Body of pancreas (tissue), 4 donors: ENCODE data around the gene SETDB1. TPM values are rescaled to one million over a fixed set of nuclear protein-coding genes. Genes with fewer than 3 reads are reported as not detected.
A peak's percentile ranks its signal among the peaks of the same experiment; 100 is the strongest.

Experiments used
- ATAC-seq: fragments of 150-250 bp; one replicate; pipeline ENCODE4 v1.9.1; 2016
- DNase-seq, 4 donors: peaks; one replicate each; pipeline ENCODE4 v3.0.0-alpha.2; 2019
- H3K27ac ChIP-seq, 4 donors: fragments of 200-600 bp; sonication (generic); 1 replicate in 3 of 4; 2 replicates in 1 of 4; pipeline versions ENCODE4 v1.5.1 to v1.6.1; 2016 to 2019; ENCODE audit warnings: mild to moderate bottlenecking in 1 of 4, mixed read lengths in 1 of 4, moderate library complexity in 1 of 4
- H3K27me3 ChIP-seq, 2 donors: fragments of 200-600 bp; sonication (generic); one replicate each; pipeline ENCODE4 v1.6.0; 2016; ENCODE audit warnings: mild to moderate bottlenecking in 1 of 2
- H3K36me3 ChIP-seq, 2 donors: fragments of 200-600 bp; sonication (generic); replicated peaks in 1 of 2; 2 replicates each; pipeline ENCODE4 v1.5.1; 2016; ENCODE audit warnings: low read depth in 2 of 2; ENCODE audit not compliant: insufficient read depth in 1 of 2
- H3K4me1 ChIP-seq: fragments of 200-600 bp; sonication (generic); one replicate; pipeline ENCODE4 v1.6.0; 2016
- H3K4me3 ChIP-seq, 2 donors: fragments of 200-600 bp; sonication (generic); 1 replicate in 1 of 2; 2 replicates in 1 of 2; pipeline ENCODE4 v1.5.1; 2016 to 2019
- H3K9me3 ChIP-seq, 3 donors: fragments of 200-600 bp; sonication (generic); 1 replicate in 2 of 3; 2 replicates in 1 of 3; pipeline ENCODE4 v1.5.1; 2016
- POLR2A ChIP-seq, 3 donors: fragments of 450-650 bp; IDR thresholded peaks; one replicate each; pipeline ENCODE4 v1.6.1; 2016; ENCODE audit warnings: antibody characterized with exemption in 3 of 3, mild to moderate bottlenecking in 2 of 3
- WGBS, 2 donors: methylation state at CpG; one replicate each; pipeline ENCODE4 v1.1.5; 2017; 5-methylcytosine and 5-hydroxymethylcytosine counted together
- intact Hi-C: fragments of 100-400 bp; cut with DNase I; formaldehyde crosslinking; loops from one replicate; pipeline ENCODE4 v1.15.1; 2023
- total RNA-seq, 2 donors: library from RNA; depleted of rRNA; stranded (reverse); fragments of >200 nt; gene quantifications; one replicate each; pipeline ENCODE4 v1.1.0, GENCODE V29; 2016
- TF ChIP-seq, protein P1 (sequence below), 7 experiments: fragments of 450-650 bp in 4 of 7; fragments of 200-600 bp in 3 of 7; sonication (generic) in 3 of 7; IDR thresholded peaks; one replicate each; pipeline ENCODE4 v1.5.1; 2016 to 2019; ENCODE audit warnings: antibody characterized with exemption in 7 of 7

SETDB1 gene
- total RNA-seq, 2 donors from 2014 or later, result 26.5 to 45.2 TPM

DNA sequence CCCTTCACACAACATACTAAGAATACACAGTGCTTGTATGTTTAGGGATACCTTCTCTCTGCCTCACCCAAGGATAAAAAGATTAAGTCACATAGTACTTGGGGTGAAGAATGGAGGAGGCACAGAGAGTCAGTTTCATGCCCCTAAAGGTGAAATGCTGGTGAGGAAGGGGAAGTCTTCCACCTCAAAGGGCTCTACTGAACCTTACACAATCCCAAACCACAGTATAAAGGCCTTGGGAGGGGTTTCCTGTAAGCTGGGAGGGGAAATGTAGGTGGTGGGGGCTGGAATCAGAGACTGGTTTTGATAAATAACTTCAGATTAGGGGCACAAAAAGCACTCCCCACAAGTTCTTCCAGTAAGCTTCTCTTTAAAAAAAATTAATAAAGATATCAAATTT is 77.0 kb downstream of the SETDB1 start:
- peaks cover 58% of the 10 kb centered on the region for H3K4me1 ChIP-seq
- H3K27ac ChIP-seq, result peak overlapping the region in 3 of 4 donors; percentile 1 to 87 (median 33)
- H3K9me3 ChIP-seq, result no peaks in the 10 kb centered on the region
- no peak for TF ChIP-seq POLR2A (IDR thresholded peaks at IDR 0.05)
- no peak for ATAC-seq
- intact Hi-C loops, result no loop called here
- peaks cover 15 to 16% of the 10 kb centered on the region in 2 donors for H3K36me3 ChIP-seq
- H3K4me3 ChIP-seq, result no peak overlapping the region
- H3K27me3 ChIP-seq, result no peaks in the 10 kb centered on the region
- no peak for DNase-seq

DNA sequence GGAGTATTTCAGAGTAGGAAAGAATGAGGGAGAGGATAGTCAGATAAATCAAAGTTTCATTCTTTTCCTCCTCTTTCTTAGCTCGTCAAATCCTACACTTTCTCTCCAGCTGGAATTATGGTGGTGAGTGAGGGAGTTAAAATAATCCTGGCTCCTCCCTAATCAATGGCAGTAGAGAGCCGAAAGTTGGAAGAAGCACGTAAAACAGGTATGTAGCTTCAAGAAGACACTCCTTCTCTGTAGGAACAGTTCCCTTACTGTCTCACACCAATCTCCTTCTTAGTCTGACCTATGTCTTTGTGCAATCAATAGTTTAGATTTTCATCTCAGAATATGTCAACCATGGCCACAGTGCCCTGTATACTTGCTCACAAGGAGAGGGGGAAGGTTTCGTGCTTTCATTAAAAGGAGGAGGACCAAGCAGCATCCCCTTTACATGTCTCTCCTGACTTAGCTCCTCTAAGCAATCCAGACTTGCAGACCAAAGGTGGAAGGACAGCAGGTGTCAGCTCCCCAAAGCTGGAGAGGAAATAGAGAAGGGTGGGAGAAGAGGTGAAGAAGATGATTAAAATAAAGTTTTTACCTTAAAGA is 79.7 kb downstream of the SETDB1 start:
- WGBS, 2 donors, result 3 to 4% methylated on average over 4 of the region's 4 CpGs

DNA sequence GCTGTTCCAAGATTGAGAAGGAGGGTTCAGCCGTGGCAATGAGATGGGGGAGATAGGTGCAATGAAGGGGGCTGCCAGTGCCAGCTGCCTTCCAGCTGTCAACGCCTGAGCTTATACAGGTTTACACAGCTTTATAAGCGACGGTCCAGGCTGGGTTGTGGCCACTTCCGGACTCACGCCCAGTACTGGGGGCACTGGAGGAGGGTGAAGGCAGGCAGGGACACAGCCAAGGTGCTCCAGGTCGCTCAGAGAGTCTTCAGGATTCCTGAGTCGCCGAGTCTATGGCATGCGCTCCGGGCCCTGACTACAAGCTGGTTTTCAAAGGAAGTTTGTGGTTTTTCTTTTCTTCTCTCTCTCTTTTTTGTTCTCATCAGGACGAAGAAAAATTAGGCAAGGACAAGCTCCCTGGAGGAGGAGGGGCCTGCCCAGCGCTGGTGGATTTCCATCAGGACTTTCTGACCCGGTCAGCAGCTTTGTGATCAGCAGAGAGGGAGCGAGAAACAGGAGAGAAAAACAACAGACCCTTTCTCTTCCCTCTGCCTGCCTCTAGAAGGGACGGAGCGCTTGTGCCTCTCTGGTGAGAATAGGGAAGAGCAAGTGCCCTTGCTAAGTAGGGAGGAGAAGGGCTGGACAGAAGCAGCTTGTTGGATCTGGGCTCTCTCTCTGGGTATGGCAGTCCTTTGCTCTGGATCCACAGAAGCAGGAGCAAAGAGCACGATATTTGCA is 80.3 kb downstream of the SETDB1 start, which contains the start of gene MINDY1:
Gene MINDY1, minus strand, starts transcription at position 576 of the 726 bp plus-strand sequence. CDS start 4,285 bp downstream, outside the sequence.
- Histone ChIP-seq H3K4me1 (peaks cover 62% of the 10 kb centered on the region), H3K27ac (peak within 1 kb of the TSS; percentile 7 to 94 (median 86)), H3K36me3 (no peaks in the 10 kb centered on the region), H3K9me3 (no peaks in the 10 kb centered on the region), H3K4me3 (peak within 1 kb of the TSS; percentile 54 to 59), H3K27me3 (no peaks in the 10 kb centered on the region)
- WGBS, 2 donors, result 0% methylated on average over 18 of the region's 18 CpGs
- peak; percentile 78 to 85 (median 82) for DNase-seq
- peak; percentile 72 for ATAC-seq
- intact Hi-C loops, result no loop called here
- TF ChIP-seq POLR2A (IDR thresholded peaks at IDR 0.05), result peak; percentile 55 to 93 (median 91)
- TF ChIP-seq, protein P1, sequence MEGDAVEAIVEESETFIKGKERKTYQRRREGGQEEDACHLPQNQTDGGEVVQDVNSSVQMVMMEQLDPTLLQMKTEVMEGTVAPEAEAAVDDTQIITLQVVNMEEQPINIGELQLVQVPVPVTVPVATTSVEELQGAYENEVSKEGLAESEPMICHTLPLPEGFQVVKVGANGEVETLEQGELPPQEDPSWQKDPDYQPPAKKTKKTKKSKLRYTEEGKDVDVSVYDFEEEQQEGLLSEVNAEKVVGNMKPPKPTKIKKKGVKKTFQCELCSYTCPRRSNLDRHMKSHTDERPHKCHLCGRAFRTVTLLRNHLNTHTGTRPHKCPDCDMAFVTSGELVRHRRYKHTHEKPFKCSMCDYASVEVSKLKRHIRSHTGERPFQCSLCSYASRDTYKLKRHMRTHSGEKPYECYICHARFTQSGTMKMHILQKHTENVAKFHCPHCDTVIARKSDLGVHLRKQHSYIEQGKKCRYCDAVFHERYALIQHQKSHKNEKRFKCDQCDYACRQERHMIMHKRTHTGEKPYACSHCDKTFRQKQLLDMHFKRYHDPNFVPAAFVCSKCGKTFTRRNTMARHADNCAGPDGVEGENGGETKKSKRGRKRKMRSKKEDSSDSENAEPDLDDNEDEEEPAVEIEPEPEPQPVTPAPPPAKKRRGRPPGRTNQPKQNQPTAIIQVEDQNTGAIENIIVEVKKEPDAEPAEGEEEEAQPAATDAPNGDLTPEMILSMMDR (IDR thresholded peaks at IDR 0.05), result peak; percentile 22 to 66 (median 56)

More for the DNA sequence above, 79.7 kb downstream of the SETDB1 start:
- no peak for TF ChIP-seq POLR2A (IDR thresholded peaks at IDR 0.05)
- TF ChIP-seq, protein P1 (IDR thresholded peaks at IDR 0.05), result no peak
- Histone ChIP-seq H3K27ac (peak overlapping the region; percentile 7 to 94 (median 86)), H3K9me3 (no peaks in the 10 kb centered on the region), H3K4me3 (peak overlapping the region; percentile 54 to 59), H3K36me3 (no peaks in the 10 kb centered on the region), H3K4me1 (peaks cover 66% of the 10 kb centered on the region), H3K27me3 (no peaks in the 10 kb centered on the region)
- ATAC-seq (no peak), DNase-seq (no peak)
- intact Hi-C loops, result no loop called here

DNA sequence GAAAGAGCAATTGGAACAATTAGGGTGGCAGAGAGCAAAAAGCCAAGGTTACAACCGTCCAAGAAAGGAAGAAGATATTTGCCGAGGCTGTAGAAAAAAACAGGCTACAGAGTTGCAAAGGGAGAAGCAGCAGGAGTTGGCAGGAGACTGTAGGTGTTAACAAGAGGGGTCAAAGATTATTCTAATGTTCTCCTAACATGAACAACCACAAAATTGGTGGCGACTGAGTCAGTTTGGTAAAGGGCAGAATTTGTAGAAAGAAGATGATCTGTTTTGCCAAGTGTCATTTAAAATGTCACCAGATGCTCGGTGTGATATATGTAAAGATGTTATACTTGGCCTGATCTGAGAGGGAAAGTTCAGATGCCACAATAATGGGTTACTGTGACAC is 81.7 kb downstream of the SETDB1 start:
- H3K4me3 ChIP-seq, result no peak overlapping the region
- intact Hi-C loops, result no loop called here
- ATAC-seq (no peak), DNase-seq (no peak)
- peak overlapping the region; percentile 55 to 94 (median 86) for H3K27ac ChIP-seq
- H3K36me3 ChIP-seq, result no peaks in the 10 kb centered on the region
- no peak for TF ChIP-seq POLR2A (IDR thresholded peaks at IDR 0.05)
- TF ChIP-seq, protein P1 (IDR thresholded peaks at IDR 0.05), result no peak
- no peaks in the 10 kb centered on the region for H3K9me3 ChIP-seq
- 7 to 9% methylated on average over 4 of the region's 4 CpGs for WGBS, 2 donors
- H3K4me1 ChIP-seq, result peaks cover 60% of the 10 kb centered on the region
- H3K27me3 ChIP-seq, result no peaks in the 10 kb centered on the region
